HepG2 (cell line): ENCODE measurements around the gene PTPRCAP. TPM values are rescaled to one million over a fixed set of nuclear protein-coding genes. Genes with fewer than 3 reads are reported as not detected.
"Not testable (repeated sequence)": the region's sequence is repeated elsewhere in the genome, so short reads cannot be mapped to it uniquely, and the experiment has no call there.

Experiments used
- ATAC-seq: fragments of 200-7000 bp; cut with Tn5 transposase; 3 replicates; pipeline ENCODE4 v1.9.1; 2020; ENCODE audit warnings: mild to moderate bottlenecking, moderate library complexity
- BruUV-seq: library from RNA; stranded (reverse); fragments of 400-500 nt; replicated peaks from 2 replicates; lab custom pipeline; 2021; lab: Mats Ljungman, UMichigan
- CTCF ChIA-PET: fragments of 300-600 bp; formaldehyde crosslinking; extraction: SDS; loops from one replicate; lab custom pipeline; 2021; ENCODE audit warnings: low total read pairs, inconsistent platforms, low intra/inter-chr PET ratio; lab: Yijun Ruan, JAX
- POLR2A ChIA-PET: fragments of 350-600 bp; sonication (Branson Sonifier 250); formaldehyde crosslinking; loops from one replicate; lab custom pipeline; 2020; ENCODE audit warnings: antibody characterized with exemption, inconsistent platforms; lab: Yijun Ruan, JAX
- DNase-seq: peaks from one replicate; pipeline ENCODE4 v3.0.0-alpha.2; 2015; ENCODE audit warnings: low spot score
- FAIRE-seq: peaks from 3 replicates; lab custom pipeline; 2011; peaks lifted over from hg19 to GRCh38; lab: Jason Lieb, UNC
- H2AFZ ChIP-seq: one replicate; pipeline ENCODE4 v1.6.1; 2011; ENCODE audit warnings: low read length, inconsistent platforms
- H3K27ac ChIP-seq: fragments of 300-600 bp; 3 replicates; pipeline ENCODE4 v1.8.0; 2011; ENCODE audit warnings: mixed run types, mild to moderate bottlenecking, mixed read lengths, low read length, inconsistent platforms; ENCODE audit not compliant: insufficient read depth; ENCODE audit errors: extremely low read length
- H3K27me3 ChIP-seq, 2 experiments: fragments of 200-600 bp in 1 of 2; 2 replicates in 1 of 2; 3 replicates in 1 of 2; pipeline versions ENCODE4 v1.6.0 to v1.8.0; 2011; ENCODE audit warnings: low read length in 2 of 2, mild to moderate bottlenecking in 2 of 2, moderate library complexity in 2 of 2, inconsistent platforms in 1 of 2; ENCODE audit not compliant: insufficient read depth in 2 of 2, control insufficient read depth in 1 of 2
- H3K36me3 ChIP-seq, 2 experiments: fragments of 200-600 bp in 1 of 2; replicated peaks in 1 of 2; 2 replicates in 1 of 2; 3 replicates in 1 of 2; pipeline versions ENCODE4 v1.5.1 to v1.8.0; 2011; ENCODE audit warnings: low read length in 2 of 2, inconsistent platforms in 1 of 2; ENCODE audit not compliant: insufficient read depth in 2 of 2, control insufficient read depth in 1 of 2
- H3K4me1 ChIP-seq: 2 replicates; pipeline ENCODE4 v1.5.1; 2012; ENCODE audit warnings: low read length, inconsistent platforms; ENCODE audit not compliant: insufficient read depth
- H3K4me2 ChIP-seq: 2 replicates; pipeline ENCODE4 v1.6.0; 2011; ENCODE audit warnings: low read depth, low read length, inconsistent platforms
- H3K4me3 ChIP-seq, 3 experiments: fragments of 200-600 bp in 1 of 3; sonication (generic), shearing (Covaris generic) in 1 of 3; replicated peaks in 1 of 3; 2 replicates each; pipeline ENCODE4 v1.5.1; 2011 to 2016; ENCODE audit warnings: low read length in 3 of 3, inconsistent platforms in 2 of 3, low read depth in 2 of 3, mild to moderate bottlenecking in 2 of 3, control low read depth in 1 of 3, mixed read lengths in 1 of 3; ENCODE audit not compliant: insufficient read depth in 1 of 3
- H3K79me2 ChIP-seq: one replicate; pipeline ENCODE4 v1.6.1; 2011; ENCODE audit warnings: low read length, inconsistent platforms; ENCODE audit not compliant: insufficient read depth
- H3K9ac ChIP-seq: 2 replicates; pipeline ENCODE4 v1.6.0; 2011; ENCODE audit warnings: mild to moderate bottlenecking, low read depth, low read length, inconsistent platforms; ENCODE audit not compliant: insufficient read depth
- H3K9me3 ChIP-seq: 2 replicates; pipeline ENCODE4 v1.5.1; 2012; ENCODE audit warnings: mild to moderate bottlenecking, low read length
- H4K20me1 ChIP-seq: 2 replicates; pipeline ENCODE4 v1.6.0; 2011; ENCODE audit warnings: inconsistent platforms, mild to moderate bottlenecking, low read length, moderate library complexity; ENCODE audit not compliant: insufficient read depth
- FOXA1 ChIP-seq, 2 experiments: fragments of 450-650 bp in 1 of 2; sonication (generic) in 1 of 2; formaldehyde crosslinking in 1 of 2; IDR thresholded peaks; 2 replicates each; pipeline versions ENCODE4 v1.4.0 to v1.6.1; 2016 to 2020; ENCODE audit warnings: missing genetic modification reagents in 1 of 2
- GMEB2 ChIP-seq: IDR thresholded peaks from 2 replicates; pipeline ENCODE4 v1.6.1; 2016; ENCODE audit warnings: missing biosample characterization, missing genetic modification reagents, low read depth
- SALL1 ChIP-seq: sonication (generic); formaldehyde crosslinking; IDR thresholded peaks from 2 replicates; pipeline ENCODE4 v1.8.0; 2022; ENCODE audit warnings: mild to moderate bottlenecking, missing genetic modification reagents
- SOX6 ChIP-seq, 2 experiments: fragments of 450-650 bp in 1 of 2; sonication (generic) in 1 of 2; formaldehyde crosslinking in 1 of 2; IDR thresholded peaks; 2 replicates each; pipeline versions ENCODE4 v1.4.0 to v1.6.1; 2017 to 2020; ENCODE audit warnings: antibody characterized with exemption in 1 of 2, mild to moderate bottlenecking in 1 of 2, missing genetic modification reagents in 1 of 2
- YY1 ChIP-seq: IDR thresholded peaks from 2 replicates; pipeline ENCODE4 v1.6.1; 2011; ENCODE audit warnings: low read length, low read depth, moderate library complexity, mild to moderate bottlenecking; ENCODE audit not compliant: insufficient read depth, insufficient replicate concordance
- ZNF329 ChIP-seq: sonication (generic); formaldehyde crosslinking; IDR thresholded peaks from 2 replicates; pipeline ENCODE4 v1.9.0; 2021; ENCODE audit warnings: low read depth, mild to moderate bottlenecking, missing genetic modification reagents
- ZNF430 ChIP-seq: sonication (generic); formaldehyde crosslinking; IDR thresholded peaks from 2 replicates; pipeline ENCODE4 v1.9.0; 2021; ENCODE audit warnings: mild to moderate bottlenecking, missing genetic modification reagents
- ZNF770 ChIP-seq: sonication (generic); formaldehyde crosslinking; IDR thresholded peaks from 2 replicates; pipeline ENCODE4 v1.5.0; 2020; ENCODE audit warnings: mild to moderate bottlenecking, missing genetic modification reagents
- WGBS: methylation state at CpG from one replicate; pipeline ENCODE4 v1.1.6; 2017; ENCODE audit warnings: low lambda C conversion rate; 5-methylcytosine and 5-hydroxymethylcytosine counted together
- in situ Hi-C: cut with HindIII; loops from 2 replicates; pipeline ENCODE4 v1.10.0; 2017; ENCODE audit warnings: low pct_unique_long_range_greater_than_20kb; ENCODE audit not compliant: extremely low pct_ligation_motif_present
- intact Hi-C: fragments of 100-400 bp; cut with micrococcal nuclease; formaldehyde crosslinking; loops from one replicate; pipeline ENCODE4 v1.10.0; 2022; ENCODE audit not compliant: unreplicated experiment
- polyA plus RNA-seq, 8 experiments: library from polyadenylated mRNA; depleted of rRNA in 3 of 8; stranded (reverse) in 7 of 8; unstranded in 1 of 8; fragments of >200 nt; fragmentation: Illumina TruSeq in 4 of 8; extraction: Trizol in 4 of 8; gene quantifications; 2 replicates each; pipeline versions ENCODE4 v1.2.1 to v1.2.3, GENCODE V29; 2011 to 2016; ENCODE audit warnings: low read depth in 4 of 8, missing spikeins in 1 of 8, mixed read lengths in 1 of 8; ENCODE audit not compliant: insufficient read depth in 1 of 8
- total RNA-seq, 5 experiments: library from RNA; depleted of rRNA; stranded (reverse); fragments of >200 nt; fragmentation: Illumina TruSeq; extraction: Trizol; gene quantifications; 2 replicates each; pipeline ENCODE4 v1.2.3, GENCODE V29; 2016; ENCODE audit warnings: low read depth in 1 of 5
- TF ChIP-seq, protein P1 (sequence below): sonication (generic); formaldehyde crosslinking; IDR thresholded peaks from 2 replicates; pipeline ENCODE4 v1.5.1; 2020; ENCODE audit warnings: mild to moderate bottlenecking, missing genetic modification reagents, borderline replicate concordance

The PTPRCAP gene
- total and polyA plus RNA-seq, 2 of the 13 experiments (the other 11 are each of a cell fraction or from before 2014, with no cell fraction given), result 0.60 to 0.70 TPM

- peak; percentile 58; the same call in 1 of the 2 replicates for TF ChIP-seq GMEB2 (CRISPR knock-in tag)
- peak; percentile 5; the same call in 1 of the 2 replicates for TF ChIP-seq ZNF329 (CRISPR knock-in tag)
These were observed 9.2 kb downstream of the PTPRCAP start, which contains the start of gene RPS6KB2 (continued) for GRCh38 chr11:67428052-67429001.

DNA sequence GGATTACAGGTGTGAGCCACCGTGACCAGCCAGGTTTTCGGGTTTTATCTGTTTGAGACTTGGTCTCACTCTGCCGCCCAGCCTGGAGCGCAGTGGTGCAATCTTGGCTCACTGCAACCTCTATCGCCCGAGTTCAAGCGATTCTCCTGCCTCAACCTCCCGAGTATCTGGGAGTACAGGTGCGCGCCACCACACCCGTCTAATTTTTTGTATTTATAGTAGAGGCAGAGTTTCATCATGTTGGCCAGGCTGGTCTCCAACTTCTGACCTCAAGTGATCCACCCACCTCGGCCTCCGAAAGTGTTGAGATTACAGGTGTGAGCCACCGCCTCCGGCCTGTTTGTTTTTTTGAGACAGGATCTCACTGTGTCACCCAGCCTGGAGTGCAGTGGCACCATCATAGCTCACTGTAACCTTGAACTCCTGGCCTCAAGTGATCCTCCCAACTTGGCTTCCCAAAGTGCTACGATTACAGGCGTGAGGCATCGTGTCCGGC lies 10.1 kb downstream of the PTPRCAP start:
- peak overlapping the region; percentile 71 for H2AFZ ChIP-seq
- H3K9ac ChIP-seq, result peak overlapping the region; percentile 97
- BruUV-seq; intact Hi-C loops; H4K20me1 ChIP-seq; H3K9me3 ChIP-seq; H3K36me3 ChIP-seq; CTCF ChIA-PET; H3K27me3 ChIP-seq; TF ChIP-seq FOXA1, SOX6 (IDR thresholded peaks at IDR 0.05): not testable (repeated sequence)
- peaks cover 40% of the 10 kb centered on the region for H3K4me1 ChIP-seq
- H3K4me3 ChIP-seq, result peak overlapping the region; percentile 69 to 98 (median 90)
- peaks cover 13% of the 10 kb centered on the region for H3K79me2 ChIP-seq
- in situ Hi-C loops, result loop anchor here (5.0 kb wide), 1 partner anchor 35 kb away; no protein-coding TSS in a partner anchor
- ATAC-seq (peak; percentile 30), FAIRE-seq (peak; percentile 83), DNase-seq (peak; percentile 50)
- H3K4me2 ChIP-seq, result peak overlapping the region; percentile 93
- H3K27ac ChIP-seq, result peak overlapping the region; percentile 85
- POLR2A ChIA-PET, result interaction anchor here (0.8 to 3.0 kb wide), 10 partner anchors 9 to 74 kb away, joined by 3 to 12 read pairs (median 6); partner anchors contain the start of genes CORO1B, POLD4, PPP1CA and RAD9A
- 48% methylated on average over 19 of the region's 19 CpGs for WGBS
- TF ChIP-seq SALL1 (CRISPR knock-in tag) (peak; percentile 42; the same call in 1 of the 2 replicates), ZNF430 (CRISPR knock-in tag) (peak; percentile 16; the same call in 1 of the 2 replicates), FOXA1 (CRISPR knock-in tag; IDR thresholded peaks at IDR 0.05) (peak; percentile 35), YY1 (peak; percentile 23), ZNF770 (CRISPR knock-in tag) (peak; percentile 72), SOX6 (CRISPR knock-in tag; IDR thresholded peaks at IDR 0.05) (0 out of 2 replicates have a peak, but pooled peaks have one; percentile 4)
- TF ChIP-seq, protein P1, sequence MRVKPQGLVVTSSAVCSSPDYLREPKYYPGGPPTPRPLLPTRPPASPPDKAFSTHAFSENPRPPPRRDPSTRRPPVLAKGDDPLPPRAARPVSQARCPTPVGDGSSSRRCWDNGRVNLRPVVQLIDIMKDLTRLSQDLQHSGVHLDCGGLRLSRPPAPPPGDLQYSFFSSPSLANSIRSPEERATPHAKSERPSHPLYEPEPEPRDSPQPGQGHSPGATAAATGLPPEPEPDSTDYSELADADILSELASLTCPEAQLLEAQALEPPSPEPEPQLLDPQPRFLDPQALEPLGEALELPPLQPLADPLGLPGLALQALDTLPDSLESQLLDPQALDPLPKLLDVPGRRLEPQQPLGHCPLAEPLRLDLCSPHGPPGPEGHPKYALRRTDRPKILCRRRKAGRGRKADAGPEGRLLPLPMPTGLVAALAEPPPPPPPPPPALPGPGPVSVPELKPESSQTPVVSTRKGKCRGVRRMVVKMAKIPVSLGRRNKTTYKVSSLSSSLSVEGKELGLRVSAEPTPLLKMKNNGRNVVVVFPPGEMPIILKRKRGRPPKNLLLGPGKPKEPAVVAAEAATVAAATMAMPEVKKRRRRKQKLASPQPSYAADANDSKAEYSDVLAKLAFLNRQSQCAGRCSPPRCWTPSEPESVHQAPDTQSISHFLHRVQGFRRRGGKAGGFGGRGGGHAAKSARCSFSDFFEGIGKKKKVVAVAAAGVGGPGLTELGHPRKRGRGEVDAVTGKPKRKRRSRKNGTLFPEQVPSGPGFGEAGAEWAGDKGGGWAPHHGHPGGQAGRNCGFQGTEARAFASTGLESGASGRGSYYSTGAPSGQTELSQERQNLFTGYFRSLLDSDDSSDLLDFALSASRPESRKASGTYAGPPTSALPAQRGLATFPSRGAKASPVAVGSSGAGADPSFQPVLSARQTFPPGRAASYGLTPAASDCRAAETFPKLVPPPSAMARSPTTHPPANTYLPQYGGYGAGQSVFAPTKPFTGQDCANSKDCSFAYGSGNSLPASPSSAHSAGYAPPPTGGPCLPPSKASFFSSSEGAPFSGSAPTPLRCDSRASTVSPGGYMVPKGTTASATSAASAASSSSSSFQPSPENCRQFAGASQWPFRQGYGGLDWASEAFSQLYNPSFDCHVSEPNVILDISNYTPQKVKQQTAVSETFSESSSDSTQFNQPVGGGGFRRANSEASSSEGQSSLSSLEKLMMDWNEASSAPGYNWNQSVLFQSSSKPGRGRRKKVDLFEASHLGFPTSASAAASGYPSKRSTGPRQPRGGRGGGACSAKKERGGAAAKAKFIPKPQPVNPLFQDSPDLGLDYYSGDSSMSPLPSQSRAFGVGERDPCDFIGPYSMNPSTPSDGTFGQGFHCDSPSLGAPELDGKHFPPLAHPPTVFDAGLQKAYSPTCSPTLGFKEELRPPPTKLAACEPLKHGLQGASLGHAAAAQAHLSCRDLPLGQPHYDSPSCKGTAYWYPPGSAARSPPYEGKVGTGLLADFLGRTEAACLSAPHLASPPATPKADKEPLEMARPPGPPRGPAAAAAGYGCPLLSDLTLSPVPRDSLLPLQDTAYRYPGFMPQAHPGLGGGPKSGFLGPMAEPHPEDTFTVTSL (CRISPR knock-in tag), result peak; percentile 64; the same call in 1 of the 2 replicates
